GM12878 (cell line): Measurements from ENCODE around the gene FAM237B. TPM values are rescaled to one million over a fixed set of nuclear protein-coding genes. Genes with fewer than 3 reads are reported as not detected.

Experiments used
- BCL11A ChIP-seq: IDR thresholded peaks from 2 replicates; pipeline ENCODE4 v1.6.1; 2011; ENCODE audit warnings: low read depth, low read length
- EP300 ChIP-seq, 2 experiments: fragments of 150-350 bp in 1 of 2; IDR thresholded peaks; 2 replicates each; pipeline ENCODE4 v1.6.1; 2011 to 2012; ENCODE audit warnings: low read depth in 2 of 2, low read length in 2 of 2, borderline replicate concordance in 1 of 2, improper control_type of control experiment in 1 of 2, inconsistent platforms in 1 of 2; ENCODE audit not compliant: control insufficient read depth in 1 of 2
- GABPA ChIP-seq: IDR thresholded peaks from 2 replicates; pipeline ENCODE4 v1.6.1; 2014; ENCODE audit warnings: antibody characterized with exemption, low read depth, mild to moderate bottlenecking, inconsistent platforms
- HDAC6 ChIP-seq: fragments of 200-600 bp; sonication (generic); IDR thresholded peaks from one replicate; pipeline ENCODE4 v1.8.0; 2017; ENCODE audit warnings: antibody characterized with exemption; ENCODE audit not compliant: unreplicated experiment
- IKZF1 ChIP-seq: fragments of 450-650 bp; conservative IDR thresholded peaks from 2 replicates; pipeline ENCODE4 v1.6.1; 2017; ENCODE audit warnings: antibody characterized with exemption, mild to moderate bottlenecking
- JUNB ChIP-seq: IDR thresholded peaks from 2 replicates; pipeline ENCODE4 v1.6.1; 2016; ENCODE audit warnings: antibody characterized with exemption, mild to moderate bottlenecking
- KLF5 ChIP-seq: fragments of 450-650 bp; IDR thresholded peaks from 2 replicates; pipeline ENCODE4 v1.6.1; 2014; ENCODE audit warnings: mild to moderate bottlenecking; ENCODE audit not compliant: partially characterized antibody
- MTA2 ChIP-seq: fragments of 450-650 bp; IDR thresholded peaks from 2 replicates; pipeline ENCODE4 v1.6.1; 2016; ENCODE audit warnings: low read depth, mild to moderate bottlenecking, moderate library complexity
- NFYB ChIP-seq: IDR thresholded peaks from 2 replicates; pipeline ENCODE4 v1.6.1; 2011; ENCODE audit warnings: low read depth, mild to moderate bottlenecking, low read length, improper control_type of control experiment, moderate library complexity; ENCODE audit not compliant: insufficient read depth
- PAX8 ChIP-seq: fragments of 450-650 bp; IDR thresholded peaks from 2 replicates; pipeline ENCODE4 v1.6.1; 2017; ENCODE audit warnings: mild to moderate bottlenecking, moderate library complexity
- SMC3 ChIP-seq: IDR thresholded peaks from 2 replicates; pipeline ENCODE4 v1.6.1; 2011; ENCODE audit warnings: low read length, improper control_type of control experiment, borderline replicate concordance
- YBX1 ChIP-seq: fragments of 450-650 bp; IDR thresholded peaks from 2 replicates; pipeline ENCODE4 v1.6.1; 2016; ENCODE audit warnings: antibody characterized with exemption
- polyA plus RNA-seq, 11 experiments: library from polyadenylated mRNA; depleted of rRNA in 4 of 11; unstranded in 6 of 11; stranded (reverse) in 5 of 11; fragments of >200 nt; fragmentation: Nextera tagmentation in 4 of 11; fragmentation: Illumina TruSeq in 1 of 11; extraction: Ambion mirVana in 4 of 11; extraction: Trizol in 1 of 11; gene quantifications; 1 replicate in 1 of 11; 2 replicates in 10 of 11; pipeline versions ENCODE4 v1.2.1 to v1.2.3, GENCODE V29; 2011 to 2016; ENCODE audit warnings: inconsistent platforms in 2 of 11, missing spikeins in 2 of 11, low read depth in 1 of 11
- total RNA-seq, 4 experiments: library from RNA; depleted of rRNA in 3 of 4; stranded (reverse); fragments of >200 nt in 3 of 4; fragmentation: Illumina TruSeq in 1 of 4; extraction: Trizol in 1 of 4; gene quantifications; 2 replicates each; pipeline versions ENCODE4 v1.2.1 to v1.2.3, GENCODE V29; 2013 to 2021
- TF ChIP-seq, protein P1 (sequence below): fragments of 150-350 bp; IDR thresholded peaks from 2 replicates; pipeline ENCODE4 v1.6.1; 2014; ENCODE audit warnings: mild to moderate bottlenecking, low read depth, low read length
- TF ChIP-seq, protein P2 (sequence below): fragments of 450-650 bp; formaldehyde crosslinking; IDR thresholded peaks from 2 replicates; pipeline ENCODE4 v1.5.0; 2022; ENCODE audit warnings: mild to moderate bottlenecking, missing genetic modification characterization
- TF ChIP-seq, protein P3 (sequence below): fragments of 450-650 bp; IDR thresholded peaks from 2 replicates; pipeline ENCODE4 v1.6.1; 2017; ENCODE audit warnings: borderline replicate concordance
- TF ChIP-seq, protein P4 (sequence below): fragments of 450-650 bp; conservative IDR thresholded peaks from 2 replicates; pipeline ENCODE4 v1.6.1; 2017; ENCODE audit warnings: mild to moderate bottlenecking, moderate library complexity
- TF ChIP-seq, protein P5 (sequence below): fragments of 450-650 bp; IDR thresholded peaks from 2 replicates; pipeline ENCODE4 v1.6.1; 2014; ENCODE audit warnings: mild to moderate bottlenecking
- TF ChIP-seq, protein P6 (sequence below): IDR thresholded peaks from 2 replicates; pipeline ENCODE4 v1.6.1; 2012; ENCODE audit warnings: low read depth, low read length, improper control_type of control experiment

FAM237B gene
- total and polyA plus RNA-seq, 10 of the 15 experiments (the other 5 are each of a cell fraction or from before 2014, with no cell fraction given) = not detected

DNA sequence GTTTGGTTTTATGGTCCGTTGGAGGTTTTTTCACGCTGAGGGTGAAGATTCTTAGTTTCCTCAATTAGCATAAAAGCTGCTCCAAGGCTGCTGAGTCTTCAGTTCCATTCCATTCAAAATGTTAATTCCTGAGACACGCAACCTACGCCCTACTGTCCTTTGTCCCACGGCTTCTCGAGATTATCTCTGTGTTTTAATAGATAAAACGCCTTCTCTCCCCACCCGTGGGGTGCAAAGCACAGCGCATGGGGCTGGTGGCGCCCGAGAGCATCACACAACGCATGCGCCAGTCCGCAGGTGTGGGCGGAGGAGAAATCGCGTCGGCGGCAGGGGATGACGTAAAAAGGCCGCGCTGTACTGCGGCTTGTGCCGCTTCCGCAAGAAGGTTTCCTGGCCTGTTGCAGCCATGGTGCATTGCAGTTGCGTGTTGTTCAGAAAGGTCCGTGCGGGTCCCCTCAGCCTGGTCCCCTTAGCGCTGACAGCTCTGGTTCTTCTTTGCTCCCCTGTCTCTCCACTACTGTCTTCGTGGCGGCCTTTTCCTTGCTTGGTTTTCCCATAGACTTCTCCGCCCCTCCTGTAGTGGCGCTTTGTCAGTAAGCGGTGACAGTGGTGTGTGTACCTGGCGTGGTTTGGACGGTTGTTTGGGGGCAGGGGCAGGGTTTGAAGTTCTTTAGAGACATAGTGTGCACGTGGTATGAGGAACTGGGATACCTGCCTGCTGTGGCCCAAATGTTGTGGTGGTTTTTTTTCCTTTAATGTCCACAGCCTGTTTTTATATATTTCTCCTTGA is 25.4 kb upstream of the FAM237B start, which contains the start of gene GTPBP10 (continued):
- TF ChIP-seq, protein P1, sequence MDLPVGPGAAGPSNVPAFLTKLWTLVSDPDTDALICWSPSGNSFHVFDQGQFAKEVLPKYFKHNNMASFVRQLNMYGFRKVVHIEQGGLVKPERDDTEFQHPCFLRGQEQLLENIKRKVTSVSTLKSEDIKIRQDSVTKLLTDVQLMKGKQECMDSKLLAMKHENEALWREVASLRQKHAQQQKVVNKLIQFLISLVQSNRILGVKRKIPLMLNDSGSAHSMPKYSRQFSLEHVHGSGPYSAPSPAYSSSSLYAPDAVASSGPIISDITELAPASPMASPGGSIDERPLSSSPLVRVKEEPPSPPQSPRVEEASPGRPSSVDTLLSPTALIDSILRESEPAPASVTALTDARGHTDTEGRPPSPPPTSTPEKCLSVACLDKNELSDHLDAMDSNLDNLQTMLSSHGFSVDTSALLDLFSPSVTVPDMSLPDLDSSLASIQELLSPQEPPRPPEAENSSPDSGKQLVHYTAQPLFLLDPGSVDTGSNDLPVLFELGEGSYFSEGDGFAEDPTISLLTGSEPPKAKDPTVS = 0 out of 2 replicates have a peak, but pooled peaks have one; percentile 35
- TF ChIP-seq, protein P2, sequence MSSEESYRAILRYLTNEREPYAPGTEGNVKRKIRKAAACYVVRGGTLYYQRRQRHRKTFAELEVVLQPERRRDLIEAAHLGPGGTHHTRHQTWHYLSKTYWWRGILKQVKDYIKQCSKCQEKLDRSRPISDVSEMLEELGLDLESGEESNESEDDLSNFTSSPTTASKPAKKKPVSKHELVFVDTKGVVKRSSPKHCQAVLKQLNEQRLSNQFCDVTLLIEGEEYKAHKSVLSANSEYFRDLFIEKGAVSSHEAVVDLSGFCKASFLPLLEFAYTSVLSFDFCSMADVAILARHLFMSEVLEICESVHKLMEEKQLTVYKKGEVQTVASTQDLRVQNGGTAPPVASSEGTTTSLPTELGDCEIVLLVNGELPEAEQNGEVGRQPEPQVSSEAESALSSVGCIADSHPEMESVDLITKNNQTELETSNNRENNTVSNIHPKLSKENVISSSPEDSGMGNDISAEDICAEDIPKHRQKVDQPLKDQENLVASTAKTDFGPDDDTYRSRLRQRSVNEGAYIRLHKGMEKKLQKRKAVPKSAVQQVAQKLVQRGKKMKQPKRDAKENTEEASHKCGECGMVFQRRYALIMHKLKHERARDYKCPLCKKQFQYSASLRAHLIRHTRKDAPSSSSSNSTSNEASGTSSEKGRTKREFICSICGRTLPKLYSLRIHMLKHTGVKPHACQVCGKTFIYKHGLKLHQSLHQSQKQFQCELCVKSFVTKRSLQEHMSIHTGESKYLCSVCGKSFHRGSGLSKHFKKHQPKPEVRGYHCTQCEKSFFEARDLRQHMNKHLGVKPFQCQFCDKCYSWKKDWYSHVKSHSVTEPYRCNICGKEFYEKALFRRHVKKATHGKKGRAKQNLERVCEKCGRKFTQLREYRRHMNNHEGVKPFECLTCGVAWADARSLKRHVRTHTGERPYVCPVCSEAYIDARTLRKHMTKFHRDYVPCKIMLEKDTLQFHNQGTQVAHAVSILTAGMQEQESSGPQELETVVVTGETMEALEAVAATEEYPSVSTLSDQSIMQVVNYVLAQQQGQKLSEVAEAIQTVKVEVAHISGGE (CRISPR knock-in tag) = no peak
- peak; percentile 64; the same call in 1 of the 2 replicates for TF ChIP-seq GABPA
- peak; percentile 84 for TF ChIP-seq KLF5
- TF ChIP-seq, protein P3, sequence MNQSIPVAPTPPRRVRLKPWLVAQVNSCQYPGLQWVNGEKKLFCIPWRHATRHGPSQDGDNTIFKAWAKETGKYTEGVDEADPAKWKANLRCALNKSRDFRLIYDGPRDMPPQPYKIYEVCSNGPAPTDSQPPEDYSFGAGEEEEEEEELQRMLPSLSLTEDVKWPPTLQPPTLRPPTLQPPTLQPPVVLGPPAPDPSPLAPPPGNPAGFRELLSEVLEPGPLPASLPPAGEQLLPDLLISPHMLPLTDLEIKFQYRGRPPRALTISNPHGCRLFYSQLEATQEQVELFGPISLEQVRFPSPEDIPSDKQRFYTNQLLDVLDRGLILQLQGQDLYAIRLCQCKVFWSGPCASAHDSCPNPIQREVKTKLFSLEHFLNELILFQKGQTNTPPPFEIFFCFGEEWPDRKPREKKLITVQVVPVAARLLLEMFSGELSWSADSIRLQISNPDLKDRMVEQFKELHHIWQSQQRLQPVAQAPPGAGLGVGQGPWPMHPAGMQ = no peak
- TF ChIP-seq, protein P4, sequence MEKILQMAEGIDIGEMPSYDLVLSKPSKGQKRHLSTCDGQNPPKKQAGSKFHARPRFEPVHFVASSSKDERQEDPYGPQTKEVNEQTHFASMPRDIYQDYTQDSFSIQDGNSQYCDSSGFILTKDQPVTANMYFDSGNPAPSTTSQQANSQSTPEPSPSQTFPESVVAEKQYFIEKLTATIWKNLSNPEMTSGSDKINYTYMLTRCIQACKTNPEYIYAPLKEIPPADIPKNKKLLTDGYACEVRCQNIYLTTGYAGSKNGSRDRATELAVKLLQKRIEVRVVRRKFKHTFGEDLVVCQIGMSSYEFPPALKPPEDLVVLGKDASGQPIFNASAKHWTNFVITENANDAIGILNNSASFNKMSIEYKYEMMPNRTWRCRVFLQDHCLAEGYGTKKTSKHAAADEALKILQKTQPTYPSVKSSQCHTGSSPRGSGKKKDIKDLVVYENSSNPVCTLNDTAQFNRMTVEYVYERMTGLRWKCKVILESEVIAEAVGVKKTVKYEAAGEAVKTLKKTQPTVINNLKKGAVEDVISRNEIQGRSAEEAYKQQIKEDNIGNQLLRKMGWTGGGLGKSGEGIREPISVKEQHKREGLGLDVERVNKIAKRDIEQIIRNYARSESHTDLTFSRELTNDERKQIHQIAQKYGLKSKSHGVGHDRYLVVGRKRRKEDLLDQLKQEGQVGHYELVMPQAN = peak; percentile 95
- no peak for TF ChIP-seq NFYB
- TF ChIP-seq, protein P5, sequence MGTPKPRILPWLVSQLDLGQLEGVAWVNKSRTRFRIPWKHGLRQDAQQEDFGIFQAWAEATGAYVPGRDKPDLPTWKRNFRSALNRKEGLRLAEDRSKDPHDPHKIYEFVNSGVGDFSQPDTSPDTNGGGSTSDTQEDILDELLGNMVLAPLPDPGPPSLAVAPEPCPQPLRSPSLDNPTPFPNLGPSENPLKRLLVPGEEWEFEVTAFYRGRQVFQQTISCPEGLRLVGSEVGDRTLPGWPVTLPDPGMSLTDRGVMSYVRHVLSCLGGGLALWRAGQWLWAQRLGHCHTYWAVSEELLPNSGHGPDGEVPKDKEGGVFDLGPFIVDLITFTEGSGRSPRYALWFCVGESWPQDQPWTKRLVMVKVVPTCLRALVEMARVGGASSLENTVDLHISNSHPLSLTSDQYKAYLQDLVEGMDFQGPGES = no peak
- TF ChIP-seq MTA2 = peak; percentile 64
- no peak for TF ChIP-seq JUNB
- peak; percentile 81 for TF ChIP-seq IKZF1
- peak in 1 of 2 experiments; percentile 64; a peak in 1 of 4 replicates for TF ChIP-seq EP300 (IDR thresholded peaks at IDR 0.05; ENCODE audit: borderline replicate concordance in 1 of 2, control insufficient read depth in 1 of 2, low read depth in 2 of 2, low read length in 2 of 2)
- TF ChIP-seq, protein P6, sequence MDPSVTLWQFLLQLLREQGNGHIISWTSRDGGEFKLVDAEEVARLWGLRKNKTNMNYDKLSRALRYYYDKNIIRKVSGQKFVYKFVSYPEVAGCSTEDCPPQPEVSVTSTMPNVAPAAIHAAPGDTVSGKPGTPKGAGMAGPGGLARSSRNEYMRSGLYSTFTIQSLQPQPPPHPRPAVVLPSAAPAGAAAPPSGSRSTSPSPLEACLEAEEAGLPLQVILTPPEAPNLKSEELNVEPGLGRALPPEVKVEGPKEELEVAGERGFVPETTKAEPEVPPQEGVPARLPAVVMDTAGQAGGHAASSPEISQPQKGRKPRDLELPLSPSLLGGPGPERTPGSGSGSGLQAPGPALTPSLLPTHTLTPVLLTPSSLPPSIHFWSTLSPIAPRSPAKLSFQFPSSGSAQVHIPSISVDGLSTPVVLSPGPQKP = no peak; the same call in 1 of the 2 replicates
- no peak for TF ChIP-seq HDAC6
- TF ChIP-seq PAX8 = no peak
- TF ChIP-seq SMC3 = no peak
- TF ChIP-seq BCL11A = no peak
- TF ChIP-seq YBX1 = no peak
